Stomach (tissue), 9 donors: ENCODE measurements around the gene GLS. TPM values are rescaled to one million over a fixed set of nuclear protein-coding genes. Genes with fewer than 3 reads are reported as not detected.

Experiments
- DNase-seq, 2 donors: peaks; one replicate each; pipeline versions ENCODE4 v3.0.0 to v3.0.0-alpha.2; 2013 to 2019
- H3K27ac ChIP-seq, 5 donors: fragments of 200-600 bp in 4 of 5; sonication (generic) in 4 of 5; one replicate each; pipeline ENCODE4 v1.5.1; 2013 to 2019; ENCODE audit warnings: mild to moderate bottlenecking in 1 of 5, moderate library complexity in 1 of 5
- H3K27me3 ChIP-seq, 3 donors: fragments of 200-600 bp; sonication (generic); one replicate each; pipeline ENCODE4 v1.5.1; 2017 to 2019; ENCODE audit warnings: mixed run types in 1 of 3
- H3K36me3 ChIP-seq, 4 donors: fragments of 200-600 bp; sonication (generic); 1 replicate in 3 of 4; 2 replicates in 1 of 4; pipeline ENCODE4 v1.5.1; 2016 to 2019
- H3K4me1 ChIP-seq, 4 donors: fragments of 200-600 bp; sonication (generic); one replicate each; pipeline ENCODE4 v1.5.1; 2016 to 2019
- H3K4me3 ChIP-seq, 4 donors: fragments of 200-600 bp; sonication (generic) in 3 of 4; one replicate each; pipeline ENCODE4 v1.5.1; 2016 to 2019; ENCODE audit warnings: mild to moderate bottlenecking in 1 of 4
- H3K9me3 ChIP-seq, 4 donors: fragments of 200-600 bp; sonication (generic); one replicate each; pipeline ENCODE4 v1.5.1; 2016 to 2019
- EP300 ChIP-seq: sonication (generic); formaldehyde crosslinking; IDR thresholded peaks from one replicate; pipeline ENCODE4 v1.6.1; 2017; ENCODE audit warnings: antibody characterized with exemption
- POLR2A ChIP-seq, 4 donors: fragments of 450-650 bp; IDR thresholded peaks; one replicate each; pipeline ENCODE4 v1.6.1; 2016; ENCODE audit warnings: antibody characterized with exemption in 4 of 4, control low read depth in 2 of 4, mild to moderate bottlenecking in 1 of 4, moderate library complexity in 1 of 4
- POLR2AphosphoS5 ChIP-seq, 3 donors: sonication (generic); formaldehyde crosslinking; IDR thresholded peaks; one replicate each; pipeline ENCODE4 v1.6.1; 2016; ENCODE audit warnings: antibody characterized with exemption in 3 of 3
- WGBS, 5 donors: extraction: QIAGEN DNeasy Blood & Tissue Kit in 3 of 5; methylation state at CpG; one replicate each; pipeline versions ENCODE4 v1.1.5 to v1.1.7; 2013 to 2018; 5-methylcytosine and 5-hydroxymethylcytosine counted together
- intact Hi-C: fragments of 100-400 bp; cut with DNase I; formaldehyde crosslinking; loops from one replicate; pipeline ENCODE4 v1.15.1; 2023; ENCODE audit warnings: low total_unique reads
- polyA plus RNA-seq, 3 donors: library from polyadenylated mRNA; stranded (reverse); fragments of 200-250 nt; gene quantifications; one replicate each; pipeline ENCODE4 v1.2.3, GENCODE V29; 2013
- total RNA-seq, 5 donors: library from RNA; depleted of rRNA; stranded (reverse); fragments of >200 nt; gene quantifications; one replicate each; pipeline versions ENCODE4 v1.1.0 to v1.2.3, GENCODE V29; 2014 to 2016
- TF ChIP-seq, protein P1 (sequence below), 7 experiments: fragments of 450-650 bp in 4 of 7; fragments of 200-600 bp in 3 of 7; sonication (generic) in 3 of 7; IDR thresholded peaks; one replicate each; pipeline ENCODE4 v1.5.1; 2016 to 2019; ENCODE audit warnings: antibody characterized with exemption in 7 of 7, control low read depth in 2 of 7, mild to moderate bottlenecking in 1 of 7
- donor health status: healthy with polysubstance abuse.
- donor health status: Bipolar disorder and iron deficiency.
- donor health status: healthy.

GLS gene
- total and polyA plus RNA-seq, 8 donors, result 9.6 to 353 (median 109) TPM

DNA sequence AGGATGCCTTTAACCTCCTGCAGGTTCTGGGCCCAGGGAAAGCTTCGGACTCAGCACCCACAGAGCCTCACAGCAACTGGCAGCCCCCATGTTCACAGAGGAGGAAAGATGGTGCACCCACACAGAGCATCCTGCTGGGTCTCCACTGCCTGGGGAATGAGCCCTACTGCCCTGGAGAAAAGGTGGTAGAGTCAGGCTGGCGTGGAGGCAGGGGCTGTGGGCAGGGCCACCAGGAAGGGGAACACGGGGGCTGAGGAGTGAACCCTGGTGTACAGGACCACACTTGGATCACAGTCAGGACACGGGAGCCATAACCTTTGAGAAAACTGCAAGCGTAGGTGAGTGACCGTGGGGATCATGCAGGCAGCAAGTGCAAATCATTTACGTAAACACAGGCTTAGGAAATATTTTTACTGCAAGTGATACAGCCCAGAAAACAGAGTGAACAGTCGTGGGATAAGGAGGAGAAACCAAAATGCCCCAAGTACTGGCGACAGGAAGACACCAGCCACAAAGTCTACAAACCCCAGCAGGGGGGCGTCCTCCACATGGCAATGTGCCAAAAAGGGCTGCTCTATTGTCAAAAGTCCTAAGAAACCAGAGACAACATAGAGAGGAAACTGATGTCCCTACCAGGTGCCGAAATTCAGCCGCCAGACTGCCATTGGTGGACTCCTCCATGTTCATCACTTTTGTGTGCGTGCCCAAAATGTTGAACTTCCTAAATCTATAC lies 105.8 kb downstream of the GLS start:
- intact Hi-C loops, result no loop called here
- H3K27ac ChIP-seq, result no peak overlapping the region
- DNase-seq, result no peak
- H3K4me1 ChIP-seq, result no peaks in the 10 kb centered on the region
- H3K27me3 ChIP-seq, result no peaks in the 10 kb centered on the region
- TF ChIP-seq EP300, result no peak
- TF ChIP-seq, protein P1, sequence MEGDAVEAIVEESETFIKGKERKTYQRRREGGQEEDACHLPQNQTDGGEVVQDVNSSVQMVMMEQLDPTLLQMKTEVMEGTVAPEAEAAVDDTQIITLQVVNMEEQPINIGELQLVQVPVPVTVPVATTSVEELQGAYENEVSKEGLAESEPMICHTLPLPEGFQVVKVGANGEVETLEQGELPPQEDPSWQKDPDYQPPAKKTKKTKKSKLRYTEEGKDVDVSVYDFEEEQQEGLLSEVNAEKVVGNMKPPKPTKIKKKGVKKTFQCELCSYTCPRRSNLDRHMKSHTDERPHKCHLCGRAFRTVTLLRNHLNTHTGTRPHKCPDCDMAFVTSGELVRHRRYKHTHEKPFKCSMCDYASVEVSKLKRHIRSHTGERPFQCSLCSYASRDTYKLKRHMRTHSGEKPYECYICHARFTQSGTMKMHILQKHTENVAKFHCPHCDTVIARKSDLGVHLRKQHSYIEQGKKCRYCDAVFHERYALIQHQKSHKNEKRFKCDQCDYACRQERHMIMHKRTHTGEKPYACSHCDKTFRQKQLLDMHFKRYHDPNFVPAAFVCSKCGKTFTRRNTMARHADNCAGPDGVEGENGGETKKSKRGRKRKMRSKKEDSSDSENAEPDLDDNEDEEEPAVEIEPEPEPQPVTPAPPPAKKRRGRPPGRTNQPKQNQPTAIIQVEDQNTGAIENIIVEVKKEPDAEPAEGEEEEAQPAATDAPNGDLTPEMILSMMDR (IDR thresholded peaks at IDR 0.05), result no peak
- TF ChIP-seq POLR2AphosphoS5 (IDR thresholded peaks at IDR 0.05), result no peak
- TF ChIP-seq POLR2A (IDR thresholded peaks at IDR 0.05), result no peak
- H3K9me3 ChIP-seq, result no peaks in the 10 kb centered on the region
- peaks cover 89 to 100% (median 100%) of the 10 kb centered on the region in 4 donors for H3K36me3 ChIP-seq
- H3K4me3 ChIP-seq, result no peak overlapping the region
- WGBS, 5 donors, result 80 to 88% (median 84%) methylated on average over 12 to 13 of the region's 13 CpGs

DNA sequence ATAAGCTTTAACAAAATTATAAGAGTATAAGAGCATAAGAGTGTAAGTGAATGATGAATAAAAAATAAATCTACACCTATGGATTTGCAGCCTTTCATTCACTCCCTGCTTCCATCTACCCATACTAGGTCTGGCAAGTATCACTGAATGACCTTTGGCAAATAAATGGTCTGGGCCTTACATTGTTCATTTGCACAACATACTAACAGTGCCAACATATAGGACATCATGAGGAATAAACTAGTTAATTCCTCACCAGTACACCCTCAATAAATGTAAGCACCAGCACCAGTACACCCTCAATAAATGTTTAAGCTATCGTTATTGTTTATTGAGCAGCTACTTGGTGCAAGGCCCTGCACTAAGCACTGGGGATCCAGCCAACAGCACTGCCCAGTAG lies 106.5 kb downstream of the GLS start:
- no peak overlapping the region for H3K4me3 ChIP-seq
- H3K4me1 ChIP-seq, result no peaks in the 10 kb centered on the region
- no peak for DNase-seq
- 88 to 100% (median 97%) methylated on average over 1 of the region's 1 CpG for WGBS, 5 donors
- TF ChIP-seq POLR2A (IDR thresholded peaks at IDR 0.05), result no peak
- no peak for TF ChIP-seq EP300
- no peak for TF ChIP-seq POLR2AphosphoS5 (IDR thresholded peaks at IDR 0.05)
- TF ChIP-seq, protein P1 (IDR thresholded peaks at IDR 0.05), result no peak
- no peaks in the 10 kb centered on the region for H3K9me3 ChIP-seq
- intact Hi-C loops, result no loop called here
- peaks cover 88 to 100% (median 100%) of the 10 kb centered on the region in 4 donors for H3K36me3 ChIP-seq
- H3K27me3 ChIP-seq, result no peaks in the 10 kb centered on the region
- H3K27ac ChIP-seq, result no peak overlapping the region

DNA sequence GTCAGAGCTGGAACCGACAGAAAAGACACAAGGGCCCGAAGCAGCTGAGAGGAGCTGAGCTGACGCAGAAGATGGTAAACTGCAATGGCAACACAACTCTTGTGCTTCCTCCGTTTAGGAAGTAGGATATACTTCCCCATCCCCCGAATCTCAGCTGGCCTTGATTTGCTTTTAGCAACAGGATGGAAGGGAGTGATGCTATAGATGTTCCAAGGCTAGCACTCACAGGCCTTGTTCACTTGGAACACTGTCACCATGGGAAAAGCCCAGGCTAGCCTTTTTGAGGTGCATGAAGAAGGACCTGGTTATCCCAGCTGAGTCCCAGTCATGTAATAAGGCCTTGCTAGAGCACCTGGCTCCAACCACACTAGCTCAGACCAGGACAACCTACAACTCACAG lies 107.3 kb downstream of the GLS start:
- Histone ChIP-seq H3K27ac (no peak overlapping the region), H3K27me3 (no peaks in the 10 kb centered on the region), H3K9me3 (no peaks in the 10 kb centered on the region), H3K4me1 (no peaks in the 10 kb centered on the region), H3K4me3 (no peak overlapping the region), H3K36me3 (peaks cover 87 to 100% (median 100%) of the 10 kb centered on the region in 4 donors)
- WGBS, 5 donors, result 89 to 95% (median 95%) methylated on average over 5 of the region's 5 CpGs
- DNase-seq, result no peak
- intact Hi-C loops, result no loop called here
- TF ChIP-seq POLR2A (IDR thresholded peaks at IDR 0.05) (no peak), POLR2AphosphoS5 (IDR thresholded peaks at IDR 0.05) (no peak), EP300 (no peak)

DNA sequence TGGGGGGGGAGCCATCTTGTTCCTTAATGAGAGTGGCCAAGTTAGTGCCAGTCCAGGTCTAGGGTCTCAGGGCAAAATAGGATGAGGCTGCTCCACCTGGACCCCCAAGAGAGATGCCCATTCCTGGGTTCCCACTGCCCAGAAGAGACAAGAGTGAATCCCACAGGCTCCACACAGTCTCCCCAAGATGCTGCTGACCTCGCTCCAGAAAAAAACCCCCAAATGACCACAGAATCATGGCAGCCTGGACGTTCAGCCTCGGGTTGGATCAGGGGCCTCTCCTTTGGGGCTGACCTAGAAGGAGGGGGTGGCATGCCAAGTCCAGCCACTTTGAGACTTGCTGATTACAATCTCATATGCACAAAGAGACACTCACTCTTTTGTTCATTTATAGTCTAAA lies 108.3 kb downstream of the GLS start:
- no peak overlapping the region for H3K27ac ChIP-seq
- TF ChIP-seq POLR2A (IDR thresholded peaks at IDR 0.05), result no peak
- no peak for TF ChIP-seq POLR2AphosphoS5 (IDR thresholded peaks at IDR 0.05)
- TF ChIP-seq, protein P1 (IDR thresholded peaks at IDR 0.05), result no peak
- no peak for TF ChIP-seq EP300
- no peaks in the 10 kb centered on the region for H3K4me1 ChIP-seq
- no peak overlapping the region for H3K4me3 ChIP-seq
- no peaks in the 10 kb centered on the region for H3K27me3 ChIP-seq
- H3K9me3 ChIP-seq, result no peaks in the 10 kb centered on the region
- no peak for DNase-seq
- WGBS, 5 donors, result 90 to 98% (median 96%) methylated on average over 3 of the region's 3 CpGs
- intact Hi-C loops, result no loop called here
- peaks cover 89 to 100% (median 100%) of the 10 kb centered on the region in 4 donors for H3K36me3 ChIP-seq

DNA sequence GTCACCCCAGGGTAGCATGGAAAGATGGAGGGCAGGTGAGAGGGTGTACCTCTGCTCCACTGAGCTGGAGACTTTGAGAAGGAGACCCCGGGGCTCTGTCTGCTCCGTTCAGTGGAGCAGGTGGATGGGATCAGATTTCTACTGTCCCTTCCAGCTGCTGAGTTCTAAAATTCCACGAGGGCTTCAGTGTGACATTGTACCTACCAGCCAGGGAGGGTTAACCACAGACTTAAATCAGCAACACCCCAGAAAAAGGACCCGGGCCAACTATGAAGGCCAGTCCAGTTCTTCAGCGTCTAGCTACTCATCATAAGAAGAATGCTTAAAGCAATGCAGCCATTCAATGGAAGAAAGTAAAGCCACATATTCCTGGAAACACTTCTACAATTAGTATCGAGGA lies 109.5 kb downstream of the GLS start:
- Histone ChIP-seq H3K36me3 (peaks cover 88 to 100% (median 100%) of the 10 kb centered on the region in 4 donors), H3K27me3 (no peaks in the 10 kb centered on the region), H3K27ac (no peak overlapping the region), H3K4me3 (no peak overlapping the region), H3K4me1 (no peaks in the 10 kb centered on the region), H3K9me3 (no peaks in the 10 kb centered on the region)
- no peak for DNase-seq
- intact Hi-C loops, result no loop called here
- TF ChIP-seq POLR2AphosphoS5 (IDR thresholded peaks at IDR 0.05) (no peak), EP300 (no peak), POLR2A (IDR thresholded peaks at IDR 0.05) (no peak)
- TF ChIP-seq, protein P1 (IDR thresholded peaks at IDR 0.05), result no peak
- WGBS, 5 donors, result 79 to 96% (median 89%) methylated on average over 6 of the region's 6 CpGs
